Measurements from ENCODE around the gene ZBTB5. TPM values are rescaled to one million over a fixed set of nuclear protein-coding genes. Genes with fewer than 3 reads are reported as not detected.
A peak's percentile ranks its signal among the peaks of the same experiment; 100 is the strongest.

The ZBTB5 gene
- total and polyA plus RNA-seq, 2 of the 4 experiments (the other 2 are of a cell fraction), result 6.3 to 9.1 TPM

DNA sequence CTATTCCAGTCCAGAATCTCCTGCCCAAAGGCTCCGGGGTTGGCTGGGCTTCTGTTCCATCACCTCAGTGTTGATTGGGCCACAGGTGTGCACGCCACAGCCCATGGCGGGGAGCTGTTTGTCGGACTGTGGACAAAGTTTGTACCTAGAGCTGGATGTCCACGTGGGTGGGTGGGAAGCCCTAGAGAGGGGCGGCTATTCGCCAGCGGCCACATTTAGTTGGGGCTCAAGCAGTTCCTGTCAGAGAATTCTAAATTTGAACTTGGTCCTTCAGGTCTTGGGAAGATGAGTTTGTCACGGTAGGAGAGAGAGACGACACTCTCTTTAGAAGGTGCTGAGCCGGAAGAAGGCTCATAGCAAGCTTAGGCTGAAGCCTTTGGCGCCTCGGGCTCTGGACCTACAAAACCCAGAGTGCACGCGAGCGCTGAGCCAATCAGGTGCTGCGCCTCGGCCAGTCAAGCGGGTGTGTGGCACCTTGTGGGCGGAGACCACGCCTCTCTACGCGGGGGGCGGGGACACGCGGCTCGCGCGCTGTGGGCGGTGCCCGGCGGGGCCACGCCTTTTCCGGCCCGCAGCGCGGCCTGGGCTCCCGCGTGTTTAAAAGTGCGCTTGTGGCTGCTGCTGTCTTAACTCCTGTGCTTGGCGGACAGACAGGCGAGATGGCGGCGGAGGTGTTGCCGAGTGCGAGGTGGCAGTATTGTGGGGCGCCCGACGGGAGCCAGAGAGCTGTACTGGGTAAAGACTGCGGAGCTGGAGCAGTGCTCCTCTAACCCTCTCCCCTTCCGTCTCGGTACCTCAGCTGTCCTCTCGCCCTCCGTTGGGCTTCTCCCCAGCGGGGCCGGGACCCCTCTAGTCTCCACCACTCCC lies 20.4 kb upstream of the ZBTB5 start, which contains the start of gene POLR1E:
POLR1E (plus strand) TSS at position 560 of the 867 bp plus-strand sequence; CDS start at position 660, 100 bp downstream.
- H3K4me2 ChIP-seq (ENCODE audit: low read depth, low read length), result peak within 1 kb of the TSS; percentile 97
- peak; percentile 89 for DNase-seq
- H2AK9ac ChIP-seq (replicated peaks; ENCODE audit: low read depth, low read length, poor library complexity), result peak within 1 kb of the TSS; percentile 98
- intact Hi-C loops (cut with micrococcal nuclease) (loop anchor here (10.0 kb wide), 1 partner anchor 919 kb away; no protein-coding TSS in a partner anchor), in situ Hi-C loops (cut with MboI; ENCODE audit: low sequenced_read_pairs) (loop anchor here (10.0 to 25.0 kb wide), 3 partner anchors 289 to 877 kb away; partner anchors contain the start of gene SHB), dilution Hi-C loops (cut with HindIII; ENCODE audit: low sequenced_read_pairs, unreplicated experiment) (no loop called here)
- peak within 1 kb of the TSS; percentile 61 for H3K4ac ChIP-seq (ENCODE audit: low read depth, low read length)
- 0% methylated on average over 26 of the region's 56 CpGs; no CpG with 5 or more reads in 1 of the 2 experiments for WGBS, 2 experiments (ENCODE audit: extremely low coverage in 2 of 2, insufficient read length in 1 of 2)
- H3K4me1 ChIP-seq (ENCODE audit: control insufficient read depth, insufficient read depth, low read length), result peaks cover 11% of the 10 kb centered on the region
- peaks cover 5% of the 10 kb centered on the region; the same call in 1 of the 2 replicates for H3K9me1 ChIP-seq (ENCODE audit: insufficient read depth, low read length)
- H3K9ac ChIP-seq (ENCODE audit: low read depth, low read length), result peak within 1 kb of the TSS; percentile 59
- H2BK15ac ChIP-seq (ENCODE audit: low read depth, low read length), result peak within 1 kb of the TSS; percentile 5; the same call in 1 of the 3 replicates
- peak within 1 kb of the TSS; percentile 81 for H2AFZ ChIP-seq (replicated peaks; ENCODE audit: low read length, poor library complexity)
- H3K18ac ChIP-seq (ENCODE audit: low read depth, low read length), result no peak within 1 kb of the TSS
- H3K27me3 ChIP-seq (ENCODE audit: control insufficient read depth, insufficient read depth, low read length), result peaks cover 4% of the 10 kb centered on the region; the same call in 1 of the 2 replicates
- H4K20me1 ChIP-seq (ENCODE audit: insufficient read depth, low read length), result peaks cover 7% of the 10 kb centered on the region; the same call in 1 of the 2 replicates
- peak within 1 kb of the TSS; percentile 56 to 74 for H4K8ac ChIP-seq (ENCODE audit: low read depth in 2 of 2, low read length in 2 of 2)
- H3K36me3 ChIP-seq (ENCODE audit: control insufficient read depth, insufficient read depth, low read length), result peaks cover 5% of the 10 kb centered on the region
- BruUV-seq (replicated peaks), result no TSS peak
- H3K79me1 ChIP-seq (ENCODE audit: low read depth in 1 of 2, low read length in 2 of 2), result peaks cover 12 to 27% of the 10 kb centered on the region in 2 experiments; a peak in 3 of 4 replicates
- no peaks in the 10 kb centered on the region for H3K9me3 ChIP-seq (ENCODE audit: control insufficient read depth, insufficient read depth, low read length)
- ChIA-PET CTCF (no interaction called here), POLR2A (ENCODE audit: unreplicated experiment) (no interaction called here)
- peak within 1 kb of the TSS; percentile 77 for H4K91ac ChIP-seq (ENCODE audit: insufficient read depth, low read depth, low read length)
- peak; percentile 91 for ATAC-seq (ENCODE audit: low read depth)
- H2BK20ac ChIP-seq (ENCODE audit: low read depth, low read length), result no peak within 1 kb of the TSS; the same call in 1 of the 2 replicates
- peak within 1 kb of the TSS; percentile 72 for H3K23ac ChIP-seq (ENCODE audit: low read depth, low read length)
- H3K27ac ChIP-seq (ENCODE audit: insufficient read depth, low read length), result peak within 1 kb of the TSS; percentile 76
- H2BK120ac ChIP-seq (ENCODE audit: low read depth, low read length), result peak within 1 kb of the TSS; percentile 37
- peak within 1 kb of the TSS; percentile 77 for H2AK5ac ChIP-seq (ENCODE audit: low read depth, low read length)
- H4K5ac ChIP-seq (ENCODE audit: low read depth, low read length), result peak within 1 kb of the TSS; percentile 84
- H3K56ac ChIP-seq (ENCODE audit: extremely low read depth, insufficient read depth, low read length), result peak within 1 kb of the TSS; percentile 76
- peak within 1 kb of the TSS; percentile 79 for H3K14ac ChIP-seq (replicated peaks; ENCODE audit: low read depth, low read length)
- peak within 1 kb of the TSS; percentile 77 for H3K4me3 ChIP-seq (ENCODE audit: insufficient read depth, low read depth, low read length)
- H2BK5ac ChIP-seq (ENCODE audit: low read depth, low read length, poor library complexity, severe bottlenecking), result peak within 1 kb of the TSS; percentile 29
- TF ChIP-seq, protein P1, sequence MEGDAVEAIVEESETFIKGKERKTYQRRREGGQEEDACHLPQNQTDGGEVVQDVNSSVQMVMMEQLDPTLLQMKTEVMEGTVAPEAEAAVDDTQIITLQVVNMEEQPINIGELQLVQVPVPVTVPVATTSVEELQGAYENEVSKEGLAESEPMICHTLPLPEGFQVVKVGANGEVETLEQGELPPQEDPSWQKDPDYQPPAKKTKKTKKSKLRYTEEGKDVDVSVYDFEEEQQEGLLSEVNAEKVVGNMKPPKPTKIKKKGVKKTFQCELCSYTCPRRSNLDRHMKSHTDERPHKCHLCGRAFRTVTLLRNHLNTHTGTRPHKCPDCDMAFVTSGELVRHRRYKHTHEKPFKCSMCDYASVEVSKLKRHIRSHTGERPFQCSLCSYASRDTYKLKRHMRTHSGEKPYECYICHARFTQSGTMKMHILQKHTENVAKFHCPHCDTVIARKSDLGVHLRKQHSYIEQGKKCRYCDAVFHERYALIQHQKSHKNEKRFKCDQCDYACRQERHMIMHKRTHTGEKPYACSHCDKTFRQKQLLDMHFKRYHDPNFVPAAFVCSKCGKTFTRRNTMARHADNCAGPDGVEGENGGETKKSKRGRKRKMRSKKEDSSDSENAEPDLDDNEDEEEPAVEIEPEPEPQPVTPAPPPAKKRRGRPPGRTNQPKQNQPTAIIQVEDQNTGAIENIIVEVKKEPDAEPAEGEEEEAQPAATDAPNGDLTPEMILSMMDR (conservative IDR thresholded peaks at IDR 0.05; ENCODE audit: low read depth, low read length), result no peak
- TF ChIP-seq USF2 (IDR thresholded peaks at IDR 0.05; ENCODE audit: low read depth, low read length) (peak; percentile 79), FOS (IDR thresholded peaks at IDR 0.05; ENCODE audit: low read depth, low read length) (no peak), CHD1 (IDR thresholded peaks at IDR 0.05; ENCODE audit: low read depth, low read length) (no peak), MAFK (IDR thresholded peaks at IDR 0.05; ENCODE audit: low read depth, low read length) (no peak), NFE2L2 (IDR thresholded peaks at IDR 0.05; ENCODE audit: low read depth, low read length) (no peak), RAD21 (IDR thresholded peaks at IDR 0.05; ENCODE audit: low read length) (no peak), CEBPB (IDR thresholded peaks at IDR 0.05; ENCODE audit: low read depth, low read length) (no peak), BHLHE40 (IDR thresholded peaks at IDR 0.05; ENCODE audit: low read depth, low read length) (peak; percentile 40; the same call in 1 of the 2 replicates), RFX5 (IDR thresholded peaks at IDR 0.05; ENCODE audit: low read depth, low read length) (no peak), MAZ (IDR thresholded peaks at IDR 0.05; ENCODE audit: borderline replicate concordance, low read depth, low read length) (peak; percentile 72; the same call in 1 of the 2 replicates), MXI1 (IDR thresholded peaks at IDR 0.05; ENCODE audit: borderline replicate concordance, low read depth, low read length) (peak; percentile 97), POLR2A (IDR thresholded peaks at IDR 0.05; ENCODE audit: low read depth, low read length) (peak; percentile 95), SMC3 (IDR thresholded peaks at IDR 0.05; ENCODE audit: low read depth, low read length) (no peak)

Measured in IMR-90 (cell line).